HG02870 (cell line): ENCODE measurements around the gene SLC22A4.

Experiments
- ATAC-seq: cut with Tn5 transposase; IDR thresholded peaks from one replicate; pipeline ENCODE4 v1.9.1; 2021; ENCODE audit warnings: mild to moderate bottlenecking, moderate library complexity; ENCODE audit not compliant: unreplicated experiment

The SLC22A4 gene

DNA sequence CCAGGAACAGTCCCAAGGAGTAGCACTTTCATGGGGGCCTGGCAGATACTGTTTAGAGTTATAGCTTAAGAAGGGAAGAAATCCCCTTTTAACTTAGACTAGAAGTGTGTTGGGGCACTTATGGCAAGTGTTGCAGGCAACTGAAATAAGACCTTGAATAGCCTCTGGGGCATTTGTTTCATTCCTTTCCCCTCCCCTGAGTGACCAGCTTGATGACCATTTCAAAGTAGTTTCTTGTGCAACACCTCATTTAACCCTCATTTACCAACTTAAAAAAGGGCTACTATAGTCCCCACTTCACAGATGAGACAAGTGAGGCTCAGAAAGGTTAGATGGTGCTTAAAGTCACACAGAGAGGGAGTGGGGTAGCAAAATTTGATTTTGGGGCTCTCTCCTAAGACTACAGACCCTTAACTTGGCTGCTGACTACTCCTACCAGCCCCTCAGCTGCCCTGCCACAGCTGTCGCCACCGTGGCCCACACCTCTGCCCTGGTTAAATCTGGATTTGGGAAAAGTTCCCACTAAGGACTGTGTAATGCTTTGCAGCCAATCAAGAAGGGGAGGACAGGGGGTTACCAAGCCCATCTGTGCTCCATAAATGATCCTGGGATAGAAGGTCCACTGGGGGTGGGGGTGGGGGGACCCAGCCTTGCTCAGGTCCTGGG lies 31.2 kb upstream of the SLC22A4 start:
- no peak for ATAC-seq

- ATAC-seq = no peak
Observed at GRCh38 chr5:132263548-132264261, 30.5 kb upstream of the SLC22A4 start.

GRCh38 chr5:132264546-132265335 lies 29.5 kb upstream of the SLC22A4 start:
- ATAC-seq = no peak

DNA sequence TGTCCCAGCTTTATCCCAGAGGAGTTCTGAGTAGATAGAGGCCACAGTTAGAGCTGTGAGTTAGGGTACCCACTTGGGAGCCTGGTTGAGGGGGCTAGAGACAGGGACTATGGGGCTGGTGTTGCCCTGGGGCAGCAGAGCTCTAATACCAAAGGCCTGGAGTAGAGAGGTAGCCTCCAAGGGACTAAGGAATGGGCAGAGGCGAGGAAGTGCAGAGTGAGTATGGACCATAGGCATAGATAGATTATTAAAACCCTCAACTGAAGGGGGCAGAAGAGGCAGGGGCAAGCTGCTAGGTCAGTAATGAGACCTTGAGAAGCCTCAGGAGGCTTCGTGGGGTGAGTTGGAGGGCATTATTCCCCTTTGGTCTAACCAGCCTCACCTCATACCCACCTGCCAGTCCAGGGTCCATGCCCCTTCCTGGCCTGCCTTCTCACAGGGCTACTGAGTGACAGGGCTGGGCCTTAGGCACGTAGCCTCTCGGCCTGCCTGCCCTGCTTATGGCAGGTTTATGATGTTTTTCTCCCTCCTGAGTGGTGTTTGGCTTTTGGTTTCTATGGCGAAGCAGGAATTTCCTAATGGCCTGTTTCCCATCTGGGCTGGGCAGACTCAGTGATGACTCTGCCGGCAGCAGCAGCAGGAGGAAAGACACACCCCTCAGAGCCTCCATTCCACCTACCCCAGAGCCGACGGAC lies 28.7 kb upstream of the SLC22A4 start:
- no peak for ATAC-seq

DNA sequence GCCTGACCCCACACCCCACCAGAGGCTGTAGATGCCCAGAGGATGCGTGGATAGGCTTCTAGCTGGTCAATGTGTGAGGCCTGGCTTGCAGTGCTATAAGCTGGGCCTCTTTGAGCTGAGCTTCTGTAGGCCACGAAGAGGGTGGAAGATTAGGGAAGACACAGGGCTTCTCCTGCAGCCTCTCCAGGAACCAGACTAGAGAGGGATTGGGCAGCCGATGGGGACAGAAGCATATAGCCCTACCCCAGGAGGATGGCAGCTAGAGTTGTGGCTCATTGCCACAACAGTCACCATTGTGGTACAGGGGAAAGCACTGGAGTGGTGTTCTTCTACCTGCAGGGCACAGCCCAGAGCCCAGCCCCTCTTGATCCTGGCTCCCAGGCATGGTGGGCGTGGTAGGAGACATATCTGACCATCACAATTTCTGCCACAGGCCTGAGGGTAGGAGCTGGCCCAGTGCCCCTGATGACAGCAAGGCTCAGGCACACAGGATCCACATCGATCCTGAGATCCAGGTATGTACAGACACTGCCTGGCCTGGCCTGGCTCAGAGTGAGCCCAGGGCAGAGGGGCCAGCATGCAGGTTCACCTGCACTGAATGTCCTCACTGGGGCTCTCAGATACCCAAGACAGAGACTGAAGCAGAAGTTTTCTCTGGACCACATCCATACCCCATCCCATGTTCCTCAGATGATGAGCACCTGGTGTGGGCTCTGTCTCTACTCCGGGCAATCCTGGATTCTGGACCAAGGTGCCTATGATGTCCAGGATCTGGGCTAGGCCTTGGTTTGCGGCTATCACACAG lies 28.0 kb upstream of the SLC22A4 start:
- ATAC-seq = no peak

- ATAC-seq = no peak
Observed at GRCh38 chr5:132266836-132267160, 27.4 kb upstream of the SLC22A4 start.

- ATAC-seq = no peak
Observed at GRCh38 chr5:132267166-132267739, 26.9 kb upstream of the SLC22A4 start.

DNA sequence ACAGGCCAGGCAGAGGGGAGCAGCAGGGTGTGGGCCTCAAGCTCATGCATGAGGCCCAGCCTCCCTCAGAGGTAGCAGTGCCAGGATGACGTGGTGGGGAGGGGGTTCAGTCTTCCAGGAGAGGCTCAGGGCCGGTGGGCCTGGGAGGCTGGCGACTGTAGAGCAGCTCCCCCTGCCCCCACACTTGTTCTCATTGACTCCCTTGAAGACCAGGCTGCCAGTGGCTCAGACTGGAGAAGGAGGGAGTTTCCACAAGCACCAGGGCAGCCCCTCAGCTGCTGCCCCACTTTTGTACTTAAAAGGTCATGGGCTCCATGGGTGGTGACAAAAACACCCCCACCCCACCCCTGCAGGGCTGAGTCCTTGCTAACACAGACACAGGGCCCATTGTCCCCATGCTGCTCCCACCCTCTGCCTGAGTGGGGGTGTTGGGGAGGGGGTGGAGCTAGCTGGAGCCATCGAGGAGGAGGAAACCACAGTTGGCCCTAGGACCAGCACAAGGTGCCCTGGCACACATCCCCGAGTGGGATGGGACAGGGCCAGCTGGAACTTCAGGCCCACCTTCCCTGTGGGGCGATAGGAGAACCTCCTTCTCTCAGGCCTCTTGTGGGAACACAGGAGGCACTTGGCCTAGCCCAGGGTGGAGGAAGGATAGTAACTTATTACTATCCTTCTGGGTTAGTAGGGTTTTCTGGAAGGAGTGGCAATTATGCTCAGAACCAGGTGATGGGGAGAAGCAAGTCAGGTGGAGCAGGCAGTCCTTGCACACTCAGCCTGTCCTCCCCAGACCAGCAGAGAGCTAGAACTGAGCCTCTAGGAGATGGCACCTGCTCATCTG lies 26.0 kb upstream of the SLC22A4 start:
- ATAC-seq = peak; percentile 9

GRCh38 chr5:132268769-132269551 lies 25.2 kb upstream of the SLC22A4 start:
- peak; percentile 77 for ATAC-seq

GRCh38 chr5:132269635-132270334 lies 24.4 kb upstream of the SLC22A4 start:
- no peak for ATAC-seq

DNA sequence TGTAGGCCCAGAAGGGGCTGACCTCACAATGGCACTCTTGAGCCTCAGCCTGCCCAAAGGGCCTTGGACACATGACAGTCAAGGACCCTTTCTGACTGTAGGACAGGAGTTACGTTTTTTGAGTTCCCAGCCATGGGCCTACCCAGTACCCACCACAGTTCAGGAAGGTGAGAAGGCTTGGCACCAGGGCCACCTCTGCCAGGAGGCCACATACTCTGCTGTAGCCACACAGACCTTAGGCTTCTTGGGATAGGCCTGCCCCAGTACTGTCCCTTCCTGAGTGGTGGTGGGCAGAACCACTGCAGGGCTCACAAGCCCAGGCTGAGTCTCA lies 23.9 kb upstream of the SLC22A4 start:
- ATAC-seq = no peak

DNA sequence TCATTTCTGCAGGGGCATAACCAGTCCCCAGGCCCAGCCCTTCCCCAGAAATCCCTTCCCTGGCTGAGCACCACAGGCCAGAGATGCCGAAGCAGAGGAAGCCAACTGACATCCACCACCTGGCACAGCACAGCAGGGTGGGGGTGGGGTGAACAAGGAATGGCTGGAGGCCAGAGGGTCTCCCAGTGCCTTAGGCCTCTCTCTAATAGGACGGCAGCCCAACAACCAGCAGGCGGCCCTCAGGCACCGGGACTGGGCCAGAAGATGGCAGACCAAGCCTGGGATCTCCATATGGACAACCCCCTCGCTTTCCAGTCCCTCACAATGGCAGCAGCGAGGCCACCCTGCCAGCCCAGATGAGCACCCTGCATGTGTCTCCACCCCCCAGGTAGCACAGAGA lies 23.5 kb upstream of the SLC22A4 start:
- no peak for ATAC-seq

DNA sequence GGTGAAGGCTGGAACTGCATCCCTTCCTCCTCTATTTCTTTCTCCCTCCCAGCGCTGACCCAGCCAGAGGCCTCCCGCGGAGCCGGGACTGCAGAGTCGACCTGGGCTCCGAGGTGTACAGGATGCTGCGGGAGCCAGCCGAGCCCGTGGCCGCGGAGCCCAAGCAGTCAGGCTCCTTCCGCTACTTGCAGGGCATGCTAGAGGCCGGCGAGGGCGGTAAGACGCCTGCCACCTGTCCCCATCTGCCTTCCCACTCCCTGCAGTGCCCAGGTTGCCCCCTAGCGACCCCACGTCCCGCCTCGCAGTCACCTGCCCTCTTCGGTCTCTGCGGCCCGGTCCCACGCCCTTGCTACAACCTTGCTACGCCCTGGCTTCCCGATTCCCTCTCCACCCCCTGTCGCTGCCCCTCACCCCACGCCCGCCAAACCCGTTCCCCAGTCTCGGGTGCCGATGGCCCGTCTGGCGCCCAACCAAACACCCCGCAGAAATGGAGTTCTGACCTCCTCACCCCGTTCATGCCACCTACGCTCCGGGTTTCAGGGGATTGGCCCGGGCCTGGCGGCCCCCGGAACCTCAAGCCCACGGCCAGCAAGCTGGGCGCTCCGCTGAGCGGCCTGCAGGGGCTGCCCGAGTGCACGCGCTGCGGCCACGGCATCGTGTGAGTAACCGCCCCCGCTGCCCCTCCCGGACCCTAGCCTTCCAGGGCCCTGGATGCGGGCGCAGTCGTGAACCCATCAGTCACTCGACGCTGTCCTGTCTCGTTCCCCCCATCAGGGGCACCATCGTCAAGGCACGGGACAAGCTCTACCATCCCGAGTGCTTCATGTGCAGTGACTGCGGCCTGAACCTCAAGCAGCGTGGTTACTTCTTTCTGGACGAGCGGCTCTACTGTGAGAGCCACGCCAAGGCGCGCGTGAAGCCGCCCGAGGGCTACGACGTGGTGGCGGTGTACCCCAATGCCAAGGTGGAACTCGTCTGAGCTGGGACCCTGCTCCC lies 22.6 kb upstream of the SLC22A4 start:
- no peak for ATAC-seq

DNA sequence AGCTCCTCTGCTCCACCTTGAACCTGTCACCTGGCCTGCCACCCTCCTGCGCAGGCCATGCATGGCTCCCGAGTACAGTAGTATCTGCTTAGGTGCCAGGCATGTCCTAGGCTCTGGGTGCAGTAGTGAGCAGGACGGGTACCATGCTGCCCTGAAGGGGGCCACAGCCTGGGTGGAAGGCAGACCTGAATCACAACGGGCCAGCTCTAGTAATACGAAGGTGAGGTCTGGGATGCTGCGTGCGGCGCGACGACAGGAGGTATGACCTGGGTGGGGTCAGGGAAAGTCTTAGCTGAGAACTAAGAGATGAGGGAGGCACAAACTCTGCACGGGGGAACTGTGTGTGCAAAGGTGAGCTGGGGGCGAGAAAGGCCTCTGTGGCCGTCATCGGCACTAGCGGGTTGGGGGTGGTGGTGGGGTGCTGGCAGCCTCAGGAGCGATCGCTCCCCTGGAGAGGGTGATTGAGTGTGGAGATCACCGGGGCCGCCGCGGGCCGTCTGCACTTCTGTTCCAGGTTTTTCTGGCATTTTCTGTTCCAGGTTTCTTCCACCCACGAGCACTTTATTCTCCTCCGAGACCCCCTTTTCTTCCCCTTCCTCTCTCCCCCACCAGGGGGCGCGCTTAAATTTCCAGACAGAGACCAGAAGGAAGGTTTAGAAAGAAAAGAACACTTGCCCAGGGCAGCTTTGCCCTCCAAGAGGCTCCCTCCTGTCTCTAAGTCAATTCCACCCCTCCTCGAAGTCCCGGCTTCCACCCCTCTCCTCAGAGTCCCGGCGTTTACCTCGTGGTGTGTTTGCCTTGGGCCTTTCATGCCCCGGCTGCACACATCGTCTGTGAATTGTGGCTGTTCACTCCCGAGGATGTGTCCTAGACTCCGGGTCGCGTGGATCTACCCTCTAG lies 21.6 kb upstream of the SLC22A4 start:
- ATAC-seq = no peak

- no peak for ATAC-seq
Observed at GRCh38 chr5:132273631-132274030, 20.6 kb upstream of the SLC22A4 start.
